ENCODE data around the gene DHRS7B.

DNA sequence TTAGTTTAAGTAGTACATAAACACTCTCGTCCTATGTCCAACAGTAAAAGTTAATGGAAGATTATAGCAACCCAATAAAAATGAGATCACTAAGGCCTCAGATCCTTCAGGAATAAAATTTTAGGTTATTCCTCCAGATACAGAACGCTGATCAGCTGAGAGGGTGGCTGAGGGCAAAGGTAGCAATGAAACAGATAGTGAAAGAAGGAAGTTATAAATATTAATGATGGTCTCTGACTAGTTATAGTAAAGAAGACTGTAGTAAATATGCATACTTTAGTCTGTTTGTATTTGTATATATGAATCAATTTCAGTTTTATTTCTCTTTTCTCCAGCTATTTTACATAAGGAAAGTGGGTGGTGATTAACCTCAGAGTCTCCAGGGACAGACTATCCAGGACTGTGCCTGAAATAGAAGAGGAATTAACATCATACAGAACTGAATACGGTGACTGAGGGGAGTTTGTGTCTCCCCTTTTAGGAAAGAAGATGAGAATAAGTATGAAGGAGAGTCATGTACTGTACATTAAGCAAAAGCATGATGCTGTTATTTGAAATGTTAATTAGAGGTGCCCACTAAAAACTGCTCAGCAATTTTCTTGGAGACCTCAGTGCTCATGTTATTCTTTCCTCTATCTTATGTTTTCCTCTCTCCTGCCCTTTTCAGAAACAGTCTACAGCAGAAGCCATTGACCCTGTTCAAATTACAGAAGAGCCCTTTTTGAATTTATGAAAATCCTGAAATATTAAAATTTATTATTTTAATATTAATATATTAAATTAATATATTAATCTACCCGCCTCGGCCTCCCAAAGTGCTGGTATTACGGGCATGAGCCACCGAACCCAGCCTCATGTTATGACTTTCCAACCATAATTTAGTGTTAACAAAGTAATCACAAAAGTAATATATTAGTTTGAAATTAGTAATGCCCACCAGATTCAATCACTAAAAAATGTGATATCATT lies 36.5 kb upstream of the DHRS7B start:
- TF ChIP-seq, protein P1, sequence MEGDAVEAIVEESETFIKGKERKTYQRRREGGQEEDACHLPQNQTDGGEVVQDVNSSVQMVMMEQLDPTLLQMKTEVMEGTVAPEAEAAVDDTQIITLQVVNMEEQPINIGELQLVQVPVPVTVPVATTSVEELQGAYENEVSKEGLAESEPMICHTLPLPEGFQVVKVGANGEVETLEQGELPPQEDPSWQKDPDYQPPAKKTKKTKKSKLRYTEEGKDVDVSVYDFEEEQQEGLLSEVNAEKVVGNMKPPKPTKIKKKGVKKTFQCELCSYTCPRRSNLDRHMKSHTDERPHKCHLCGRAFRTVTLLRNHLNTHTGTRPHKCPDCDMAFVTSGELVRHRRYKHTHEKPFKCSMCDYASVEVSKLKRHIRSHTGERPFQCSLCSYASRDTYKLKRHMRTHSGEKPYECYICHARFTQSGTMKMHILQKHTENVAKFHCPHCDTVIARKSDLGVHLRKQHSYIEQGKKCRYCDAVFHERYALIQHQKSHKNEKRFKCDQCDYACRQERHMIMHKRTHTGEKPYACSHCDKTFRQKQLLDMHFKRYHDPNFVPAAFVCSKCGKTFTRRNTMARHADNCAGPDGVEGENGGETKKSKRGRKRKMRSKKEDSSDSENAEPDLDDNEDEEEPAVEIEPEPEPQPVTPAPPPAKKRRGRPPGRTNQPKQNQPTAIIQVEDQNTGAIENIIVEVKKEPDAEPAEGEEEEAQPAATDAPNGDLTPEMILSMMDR (IDR thresholded peaks at IDR 0.05; ENCODE audit: poor library complexity, severe bottlenecking): no peak
- TF ChIP-seq EZH2 (IDR thresholded peaks at IDR 0.05; ENCODE audit: borderline replicate concordance, insufficient read depth, low read length, poor library complexity, severe bottlenecking): no peak
- TF ChIP-seq MXI1 (conservative IDR thresholded peaks at IDR 0.05; ENCODE audit: poor library complexity, severe bottlenecking): no peak
